Activated CD4-positive, alpha-beta T cell treated with anti-CD3 and anti-CD28 coated beads for 4 hours (primary cell): ENCODE measurements around the gene CYP2C9.
"Not testable (repeated sequence)": the region's sequence is repeated elsewhere in the genome, so short reads cannot be mapped to it uniquely, and the experiment has no call there.

Experiments
- DNase-seq, 2 donors: peaks; one replicate each; pipeline ENCODE4 v3.0.0-alpha.2; 2020

CYP2C9 gene

GRCh38 chr10:94938383-94938782 lies at the start of gene CYP2C9:
CYP2C9 (plus strand) TSS chr10:94938658; CDS start chr10:94938683, 25 bp downstream.
- DNase-seq = no peak

- no peak for DNase-seq
These were observed 49.3 kb upstream of the CYP2C9 start for GRCh38 chr10:94889123-94889522.

GRCh38 chr10:94890264-94891022 lies 48.0 kb upstream of the CYP2C9 start:
- no peak for DNase-seq

- DNase-seq = not testable (repeated sequence)
These were observed 40.0 kb upstream of the CYP2C9 start for GRCh38 chr10:94898414-94898813.

GRCh38 chr10:94902080-94902479 lies 36.4 kb upstream of the CYP2C9 start:
- no peak for DNase-seq

GRCh38 chr10:94902570-94902969 lies 35.9 kb upstream of the CYP2C9 start:
- DNase-seq = no peak

- not testable (repeated sequence) for DNase-seq
These were observed 33.8 kb upstream of the CYP2C9 start for GRCh38 chr10:94904506-94905148.

- DNase-seq = no peak
These were observed 22.0 kb upstream of the CYP2C9 start for GRCh38 chr10:94916423-94916822.

GRCh38 chr10:94936721-94937120 lies 1.7 kb upstream of the CYP2C9 start:
- no peak for DNase-seq

- DNase-seq = not testable (repeated sequence)
These were observed 5.1 kb downstream of the CYP2C9 start for GRCh38 chr10:94943432-94944103.

- not testable (repeated sequence) for DNase-seq
These were observed 7.7 kb downstream of the CYP2C9 start for GRCh38 chr10:94946181-94946580.

- no peak for DNase-seq
These were observed 25.4 kb downstream of the CYP2C9 start for GRCh38 chr10:94963901-94964300.

GRCh38 chr10:94983555-94983954 lies 45.1 kb downstream of the CYP2C9 start:
- no peak for DNase-seq

- DNase-seq = no peak
These were observed 50.7 kb downstream of the CYP2C9 start for GRCh38 chr10:94989192-94989591.

GRCh38 chr10:94991243-94991888 lies 52.9 kb downstream of the CYP2C9 start:
- DNase-seq = no peak

GRCh38 chr10:94992811-94993210 lies 54.4 kb downstream of the CYP2C9 start:
- DNase-seq = no peak

- DNase-seq = no peak
These were observed 59.3 kb downstream of the CYP2C9 start for GRCh38 chr10:94997741-94998174.

GRCh38 chr10:95026461-95026860 lies 88.0 kb downstream of the CYP2C9 start:
- no peak for DNase-seq

GRCh38 chr10:95031656-95032055 lies 93.2 kb downstream of the CYP2C9 start:
- no peak for DNase-seq

- no peak for DNase-seq
These were observed 95.9 kb downstream of the CYP2C9 start for GRCh38 chr10:95034401-95034800.

- no peak for DNase-seq
These were observed 97.2 kb downstream of the CYP2C9 start for GRCh38 chr10:95035332-95036295.

GRCh38 chr10:95039281-95039680 lies 100.8 kb downstream of the CYP2C9 start:
- DNase-seq = no peak
